Astrocyte (in vitro differentiated cells and primary cell): ENCODE measurements around the gene TMC1. TPM values are rescaled to one million over a fixed set of nuclear protein-coding genes. Genes with fewer than 3 reads are reported as not detected.
"Not testable (repeated sequence)": the region's sequence is repeated elsewhere in the genome, so short reads cannot be mapped to it uniquely, and the experiment has no call there.

Experiments used
- DNase-seq: peaks from one replicate; pipeline ENCODE4 v3.0.0-alpha.2; 2010; ENCODE audit warnings: low read depth
- FAIRE-seq: peaks from 2 replicates; lab custom pipeline; 2011; peaks lifted over from hg19 to GRCh38; lab: Jason Lieb, UNC
- H2AFZ ChIP-seq: 2 replicates; pipeline ENCODE4 v1.6.0; 2012; ENCODE audit warnings: low read depth, low read length, inconsistent platforms
- H3K27ac ChIP-seq: 2 replicates; pipeline ENCODE4 v1.5.1; 2011; ENCODE audit warnings: low read depth, low read length, inconsistent platforms
- H3K27me3 ChIP-seq: 2 replicates; pipeline ENCODE4 v1.6.0; 2011; ENCODE audit warnings: low read length, inconsistent platforms; ENCODE audit not compliant: insufficient read depth
- H3K36me3 ChIP-seq: 2 replicates; pipeline ENCODE4 v1.5.1; 2011; ENCODE audit warnings: low read length, inconsistent platforms; ENCODE audit not compliant: insufficient read depth
- H3K4me1 ChIP-seq: 2 replicates; pipeline ENCODE4 v1.5.1; 2011; ENCODE audit warnings: low read length, inconsistent platforms; ENCODE audit not compliant: insufficient read depth
- H3K4me2 ChIP-seq: 2 replicates; pipeline ENCODE4 v1.6.0; 2012; ENCODE audit warnings: low read length, inconsistent platforms
- H3K4me3 ChIP-seq: 2 replicates; pipeline ENCODE4 v1.5.1; 2011; ENCODE audit warnings: low read depth, mild to moderate bottlenecking, low read length, inconsistent platforms; ENCODE audit not compliant: insufficient read depth
- H3K79me2 ChIP-seq: 2 replicates; pipeline ENCODE4 v1.6.0; 2012; ENCODE audit warnings: mild to moderate bottlenecking, low read length, inconsistent platforms; ENCODE audit not compliant: insufficient read depth
- H3K9ac ChIP-seq: 2 replicates; pipeline ENCODE4 v1.6.0; 2012; ENCODE audit warnings: mild to moderate bottlenecking, low read length, inconsistent platforms
- H3K9me3 ChIP-seq: 2 replicates; pipeline ENCODE4 v1.5.1; 2012; ENCODE audit warnings: low read depth, mild to moderate bottlenecking, low read length, inconsistent platforms; ENCODE audit not compliant: insufficient read depth
- H4K20me1 ChIP-seq: 2 replicates; pipeline ENCODE4 v1.6.0; 2012; ENCODE audit warnings: low read length, inconsistent platforms; ENCODE audit not compliant: insufficient read depth
- H3K27ac Mint-ChIP-seq: one replicate; pipeline ENCODE4 v1.8.0; 2021; ENCODE audit warnings: mild to moderate bottlenecking, mixed read lengths; ENCODE audit not compliant: unreplicated experiment
- H3K27me3 Mint-ChIP-seq: one replicate; pipeline ENCODE4 v1.8.0; 2021; ENCODE audit warnings: low read depth, mixed read lengths; ENCODE audit not compliant: unreplicated experiment
- H3K36me3 Mint-ChIP-seq: one replicate; pipeline ENCODE4 v1.8.0; 2021; ENCODE audit warnings: low read depth, mixed read lengths; ENCODE audit not compliant: unreplicated experiment
- H3K4me1 Mint-ChIP-seq: one replicate; pipeline ENCODE4 v1.8.0; 2021; ENCODE audit warnings: low read depth, mixed read lengths; ENCODE audit not compliant: unreplicated experiment
- H3K4me3 Mint-ChIP-seq: one replicate; pipeline ENCODE4 v1.8.0; 2021; ENCODE audit warnings: mild to moderate bottlenecking, moderate library complexity, mixed read lengths; ENCODE audit not compliant: unreplicated experiment
- H3K9me3 Mint-ChIP-seq: one replicate; pipeline ENCODE4 v1.8.0; 2021; ENCODE audit warnings: mild to moderate bottlenecking, mixed read lengths; ENCODE audit not compliant: unreplicated experiment
- CTCF ChIP-seq: IDR thresholded peaks from 2 replicates; pipeline ENCODE4 v1.5.1; 2011; ENCODE audit warnings: low read depth, mild to moderate bottlenecking, inconsistent platforms, low read length, moderate library complexity; ENCODE audit not compliant: insufficient read depth
- EZH2 ChIP-seq: IDR thresholded peaks from 2 replicates; pipeline ENCODE4 v1.6.1; 2012; ENCODE audit warnings: mild to moderate bottlenecking, low read length, inconsistent platforms; ENCODE audit not compliant: insufficient read depth
- total RNA-seq: library from RNA; stranded (reverse); gene quantifications from 2 replicates; pipeline ENCODE4 v1.2.1, GENCODE V29; 2021

TMC1 gene
- total RNA-seq, 1 donor from 2014 or later: not detected

DNA sequence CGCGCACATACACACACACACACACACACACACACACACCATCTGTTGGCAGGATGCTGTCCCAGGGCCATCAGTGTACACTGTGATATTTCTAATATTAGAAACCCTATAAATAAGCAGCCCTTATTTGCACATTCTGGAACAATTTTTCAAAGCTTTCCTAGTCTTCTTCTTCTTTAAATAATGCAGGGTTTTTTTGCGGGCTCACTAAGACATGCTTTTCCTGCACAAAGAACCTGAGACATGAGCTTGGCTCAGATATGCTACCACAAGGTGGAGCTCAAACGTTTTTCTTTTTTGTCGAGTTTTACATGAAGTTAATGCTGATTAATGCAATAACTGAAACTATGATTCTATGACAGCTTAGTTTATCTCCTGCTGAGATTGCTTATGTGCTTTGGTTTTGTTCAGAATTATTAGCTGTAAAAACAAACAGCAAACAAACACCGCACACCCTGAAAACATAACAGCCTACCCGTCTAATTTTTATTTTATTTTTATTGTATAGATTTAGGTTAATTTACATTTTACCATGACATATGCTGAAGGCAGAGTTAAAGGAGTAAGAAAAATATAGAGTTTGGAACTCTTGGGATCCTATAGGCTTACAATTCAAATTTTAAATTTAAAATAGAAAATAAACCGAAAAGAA lies 335.7 kb downstream of the TMC1 start:
- no peaks in the 10 kb centered on the region for H3K36me3 ChIP-seq
- no peak overlapping the region for H2AFZ ChIP-seq
- peak; percentile 33 for DNase-seq
- no peaks in the 10 kb centered on the region for H3K27me3 Mint-ChIP-seq
- H3K9me3 Mint-ChIP-seq: no peaks in the 10 kb centered on the region
- no peak overlapping the region for H3K27ac ChIP-seq
- H3K4me3 Mint-ChIP-seq: no peak overlapping the region
- no peaks in the 10 kb centered on the region for H4K20me1 ChIP-seq
- H3K27ac Mint-ChIP-seq: no peak overlapping the region
- peaks cover 8% of the 10 kb centered on the region for H3K4me1 Mint-ChIP-seq
- H3K4me2 ChIP-seq: no peak overlapping the region
- H3K9me3 ChIP-seq: no peaks in the 10 kb centered on the region
- H3K4me3 ChIP-seq: no peak overlapping the region
- H3K4me1 ChIP-seq: no peaks in the 10 kb centered on the region
- H3K79me2 ChIP-seq: no peaks in the 10 kb centered on the region
- no peaks in the 10 kb centered on the region for H3K27me3 ChIP-seq
- TF ChIP-seq EZH2: no peak
- peak; percentile 85 for TF ChIP-seq CTCF
- no peaks in the 10 kb centered on the region for H3K36me3 Mint-ChIP-seq
- H3K9ac ChIP-seq: no peak overlapping the region
- peak; percentile 37 for FAIRE-seq

GRCh38 chr9:72857624-72857996 lies 336.2 kb downstream of the TMC1 start:
- Histone ChIP-seq H3K9me3 (no peaks in the 10 kb centered on the region), H3K27me3 (no peaks in the 10 kb centered on the region), H3K4me2 (no peak overlapping the region), H3K4me3 (no peak overlapping the region), H4K20me1 (no peaks in the 10 kb centered on the region), H3K9ac (no peak overlapping the region), H3K79me2 (no peaks in the 10 kb centered on the region), H3K4me1 (no peaks in the 10 kb centered on the region), H3K36me3 (no peaks in the 10 kb centered on the region), H3K27ac (no peak overlapping the region), H2AFZ (no peak overlapping the region)
- no peaks in the 10 kb centered on the region for H3K27me3 Mint-ChIP-seq
- DNase-seq: no peak
- peaks cover 8% of the 10 kb centered on the region for H3K4me1 Mint-ChIP-seq
- H3K36me3 Mint-ChIP-seq: no peaks in the 10 kb centered on the region
- H3K27ac Mint-ChIP-seq: no peak overlapping the region
- FAIRE-seq: no peak
- no peaks in the 10 kb centered on the region for H3K9me3 Mint-ChIP-seq
- no peak for TF ChIP-seq CTCF
- TF ChIP-seq EZH2: no peak
- H3K4me3 Mint-ChIP-seq: no peak overlapping the region

DNA sequence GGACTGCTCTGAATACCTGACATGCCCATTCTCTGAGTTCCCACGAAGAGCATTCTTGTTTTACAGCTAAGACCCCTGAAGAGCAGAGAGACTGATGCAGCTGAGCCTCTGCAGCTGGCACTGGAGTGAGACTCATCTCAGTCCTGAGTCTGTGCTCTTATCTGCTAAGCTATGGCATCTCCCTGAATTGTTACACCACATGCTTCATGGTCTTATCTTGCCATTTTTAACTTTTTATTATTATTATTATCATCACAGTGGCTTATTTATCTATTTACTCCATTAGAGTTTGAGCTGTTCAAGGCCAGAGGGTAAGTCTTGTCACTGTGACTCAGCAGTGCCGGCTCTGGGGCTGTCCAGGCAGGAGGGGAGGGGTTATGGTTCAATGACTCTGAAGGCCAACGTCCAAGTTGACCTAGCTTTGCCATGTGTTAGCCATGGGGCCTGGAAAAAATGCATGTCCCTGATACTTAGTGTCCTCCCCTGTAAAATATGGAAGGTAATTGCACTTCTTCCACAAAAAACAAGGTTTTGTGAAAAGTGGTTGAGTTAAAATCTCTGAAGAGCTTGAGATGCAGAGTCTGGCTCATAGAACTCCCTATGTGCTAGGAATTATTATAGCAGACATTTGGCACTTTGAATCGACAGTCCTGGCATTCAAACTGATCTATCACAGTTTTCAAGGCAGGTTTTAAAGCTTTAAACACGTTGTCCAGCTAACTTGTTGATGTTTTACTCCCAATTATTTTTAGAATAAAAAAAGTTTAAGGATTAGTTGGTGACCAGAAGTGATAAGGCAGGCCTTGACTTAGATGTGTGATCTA lies 336.9 kb downstream of the TMC1 start:
- Mint-ChIP-seq H3K27ac (no peak overlapping the region), H3K4me3 (no peak overlapping the region), H3K36me3 (no peaks in the 10 kb centered on the region), H3K9me3 (no peaks in the 10 kb centered on the region), H3K4me1 (peaks cover 8% of the 10 kb centered on the region), H3K27me3 (no peaks in the 10 kb centered on the region)
- TF ChIP-seq CTCF: no peak
- no peak for TF ChIP-seq EZH2
- H3K9me3 ChIP-seq: no peaks in the 10 kb centered on the region
- no peak overlapping the region for H3K27ac ChIP-seq
- no peak for FAIRE-seq
- no peaks in the 10 kb centered on the region for H3K36me3 ChIP-seq
- no peaks in the 10 kb centered on the region for H3K27me3 ChIP-seq
- H3K4me1 ChIP-seq: no peaks in the 10 kb centered on the region
- DNase-seq: no peak
- H3K79me2 ChIP-seq: no peaks in the 10 kb centered on the region
- H4K20me1 ChIP-seq: no peaks in the 10 kb centered on the region
- H3K9ac ChIP-seq: no peak overlapping the region
- H3K4me2 ChIP-seq: no peak overlapping the region
- H3K4me3 ChIP-seq: no peak overlapping the region
- no peak overlapping the region for H2AFZ ChIP-seq

DNA sequence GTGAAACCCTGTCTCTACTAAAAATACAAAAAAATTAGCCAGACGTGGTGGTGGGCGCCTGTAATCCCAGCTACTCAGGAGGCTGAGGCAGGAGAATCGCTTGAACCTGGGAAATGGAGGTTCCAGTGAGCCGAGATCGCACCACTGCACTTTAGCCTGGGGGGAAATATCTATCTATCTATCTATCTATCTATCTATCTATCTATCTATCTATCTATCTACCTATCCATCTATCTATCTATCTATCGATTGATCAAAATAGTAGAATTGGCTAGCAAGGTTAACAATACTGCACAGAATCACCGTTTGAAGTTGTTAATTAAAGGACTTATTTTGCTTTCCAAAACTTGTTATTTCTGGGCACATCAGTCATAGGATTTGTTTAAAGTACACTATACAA lies 341.4 kb downstream of the TMC1 start:
- H3K9me3 ChIP-seq, H3K27me3 Mint-ChIP-seq, H3K9me3 Mint-ChIP-seq, H3K36me3 Mint-ChIP-seq, DNase-seq, H3K27ac Mint-ChIP-seq, H3K27ac ChIP-seq, FAIRE-seq, H3K9ac ChIP-seq, H3K4me1 ChIP-seq, H3K4me3 ChIP-seq, H3K4me3 Mint-ChIP-seq, H3K36me3 ChIP-seq, H3K79me2 ChIP-seq, H4K20me1 ChIP-seq, H3K4me1 Mint-ChIP-seq, H3K4me2 ChIP-seq, H2AFZ ChIP-seq, H3K27me3 ChIP-seq: not testable (repeated sequence)
